Stomach (tissue), 9 donors: Measurements from ENCODE around the gene RNU7-1. TPM values are rescaled to one million over a fixed set of nuclear protein-coding genes. Genes with fewer than 3 reads are reported as not detected.

Experiments used
- DNase-seq, 2 donors: peaks; one replicate each; pipeline versions ENCODE4 v3.0.0 to v3.0.0-alpha.2; 2013 to 2019
- H3K27ac ChIP-seq, 5 donors: fragments of 200-600 bp in 4 of 5; sonication (generic) in 4 of 5; one replicate each; pipeline ENCODE4 v1.5.1; 2013 to 2019; ENCODE audit warnings: mild to moderate bottlenecking in 1 of 5, moderate library complexity in 1 of 5
- H3K27me3 ChIP-seq, 3 donors: fragments of 200-600 bp; sonication (generic); one replicate each; pipeline ENCODE4 v1.5.1; 2017 to 2019; ENCODE audit warnings: mixed run types in 1 of 3
- H3K36me3 ChIP-seq, 4 donors: fragments of 200-600 bp; sonication (generic); 1 replicate in 3 of 4; 2 replicates in 1 of 4; pipeline ENCODE4 v1.5.1; 2016 to 2019
- H3K4me1 ChIP-seq, 4 donors: fragments of 200-600 bp; sonication (generic); one replicate each; pipeline ENCODE4 v1.5.1; 2016 to 2019
- H3K4me3 ChIP-seq, 4 donors: fragments of 200-600 bp; sonication (generic) in 3 of 4; one replicate each; pipeline ENCODE4 v1.5.1; 2016 to 2019; ENCODE audit warnings: mild to moderate bottlenecking in 1 of 4
- H3K9me3 ChIP-seq, 4 donors: fragments of 200-600 bp; sonication (generic); one replicate each; pipeline ENCODE4 v1.5.1; 2016 to 2019
- CTCF ChIP-seq, 7 experiments: fragments of 450-650 bp in 4 of 7; fragments of 200-600 bp in 3 of 7; sonication (generic) in 3 of 7; IDR thresholded peaks; one replicate each; pipeline ENCODE4 v1.5.1; 2016 to 2019; ENCODE audit warnings: antibody characterized with exemption in 7 of 7, control low read depth in 2 of 7, mild to moderate bottlenecking in 1 of 7
- EP300 ChIP-seq: sonication (generic); formaldehyde crosslinking; IDR thresholded peaks from one replicate; pipeline ENCODE4 v1.6.1; 2017; ENCODE audit warnings: antibody characterized with exemption
- POLR2A ChIP-seq, 4 donors: fragments of 450-650 bp; IDR thresholded peaks; one replicate each; pipeline ENCODE4 v1.6.1; 2016; ENCODE audit warnings: antibody characterized with exemption in 4 of 4, control low read depth in 2 of 4, mild to moderate bottlenecking in 1 of 4, moderate library complexity in 1 of 4
- POLR2AphosphoS5 ChIP-seq, 3 donors: sonication (generic); formaldehyde crosslinking; IDR thresholded peaks; one replicate each; pipeline ENCODE4 v1.6.1; 2016; ENCODE audit warnings: antibody characterized with exemption in 3 of 3
- WGBS, 5 donors: extraction: QIAGEN DNeasy Blood & Tissue Kit in 3 of 5; methylation state at CpG; one replicate each; pipeline versions ENCODE4 v1.1.5 to v1.1.7; 2013 to 2018; 5-methylcytosine and 5-hydroxymethylcytosine counted together
- intact Hi-C: fragments of 100-400 bp; cut with DNase I; formaldehyde crosslinking; loops from one replicate; pipeline ENCODE4 v1.15.1; 2023; ENCODE audit warnings: low total_unique reads
- polyA plus RNA-seq, 3 donors: library from polyadenylated mRNA; stranded (reverse); fragments of 200-250 nt; gene quantifications; one replicate each; pipeline ENCODE4 v1.2.3, GENCODE V29; 2013
- total RNA-seq, 5 donors: library from RNA; depleted of rRNA; stranded (reverse); fragments of >200 nt; gene quantifications; one replicate each; pipeline versions ENCODE4 v1.1.0 to v1.2.3, GENCODE V29; 2014 to 2016
- donor health status: healthy with polysubstance abuse.
- donor health status: Bipolar disorder and iron deficiency.
- donor health status: healthy.

RNU7-1 gene
- total and polyA plus RNA-seq, 8 donors: not detected

- Histone ChIP-seq H3K4me3 (no peak overlapping the region), H3K27ac (peak overlapping the region in 3 of 5 donors; percentile 57 to 71 (median 70)), H3K4me1 (peaks cover 30 to 44% (median 40%) of the 10 kb centered on the region in 4 donors), H3K36me3 (peaks cover 75 to 97% (median 90%) of the 10 kb centered on the region in 4 donors), H3K27me3 (no peaks in the 10 kb centered on the region), H3K9me3 (no peaks in the 10 kb centered on the region)
- TF ChIP-seq CTCF (IDR thresholded peaks at IDR 0.05) (no peak), POLR2A (IDR thresholded peaks at IDR 0.05) (no peak), POLR2AphosphoS5 (IDR thresholded peaks at IDR 0.05) (no peak), EP300 (no peak)
- 71 to 78% (median 78%) methylated on average over 10 of the region's 10 CpGs for WGBS, 5 donors
- no peak for DNase-seq
- intact Hi-C loops: loop anchor here (5.0 kb wide), 1 partner anchor 35 kb away; no protein-coding TSS in a partner anchor
These were observed 34.0 kb downstream of the RNU7-1 start for GRCh38 chr12:6977653-6978052.

- no peak for DNase-seq
- Histone ChIP-seq H3K4me1 (peaks cover 30 to 44% (median 38%) of the 10 kb centered on the region in 4 donors), H3K27ac (peak overlapping the region in 4 of 5 donors; percentile 57 to 71 (median 66)), H3K4me3 (no peak overlapping the region), H3K9me3 (no peaks in the 10 kb centered on the region), H3K27me3 (no peaks in the 10 kb centered on the region), H3K36me3 (peaks cover 77 to 100% (median 95%) of the 10 kb centered on the region in 4 donors)
- 53 to 80% (median 62%) methylated on average over 6 of the region's 6 CpGs for WGBS, 5 donors
- no peak for TF ChIP-seq POLR2A (IDR thresholded peaks at IDR 0.05)
- TF ChIP-seq EP300: no peak
- no peak for TF ChIP-seq CTCF (IDR thresholded peaks at IDR 0.05)
- no peak for TF ChIP-seq POLR2AphosphoS5 (IDR thresholded peaks at IDR 0.05)
- intact Hi-C loops: loop anchor here (5.0 kb wide), 1 partner anchor 34 kb away; no protein-coding TSS in a partner anchor
These were observed 34.6 kb downstream of the RNU7-1 start for GRCh38 chr12:6978188-6978587.

DNA sequence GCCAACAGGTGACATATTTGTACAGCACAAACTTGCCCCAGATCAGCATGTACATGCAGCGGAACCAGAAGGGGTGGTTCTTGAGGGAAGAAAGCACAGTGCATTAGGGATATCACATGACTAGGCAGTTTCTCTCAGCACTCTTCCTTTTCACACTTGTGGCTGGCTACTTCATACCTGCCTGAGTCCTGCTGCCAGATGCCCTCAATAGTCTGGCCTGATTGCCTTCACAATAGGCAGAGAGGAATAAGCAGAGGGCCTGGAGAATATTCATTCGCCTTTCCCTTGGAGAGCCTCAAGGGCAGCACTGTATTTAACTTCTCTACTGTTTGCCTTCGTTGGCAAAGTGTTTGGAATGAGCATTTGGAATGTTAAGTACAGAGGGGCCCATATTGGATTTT lies 35.0 kb downstream of the RNU7-1 start:
- TF ChIP-seq POLR2AphosphoS5 (IDR thresholded peaks at IDR 0.05) (peak in 1 of 3 donors; percentile 25), POLR2A (IDR thresholded peaks at IDR 0.05) (no peak), EP300 (no peak), CTCF (IDR thresholded peaks at IDR 0.05) (peak in 1 of 7 experiments; percentile 22)
- H3K36me3 ChIP-seq: peaks cover 77 to 99% (median 97%) of the 10 kb centered on the region in 4 donors
- intact Hi-C loops: loop anchor here (5.0 kb wide), 1 partner anchor 34 kb away; no protein-coding TSS in a partner anchor
- peak overlapping the region; percentile 55 to 71 (median 61) for H3K27ac ChIP-seq
- no peaks in the 10 kb centered on the region for H3K27me3 ChIP-seq
- peaks cover 30 to 44% (median 38%) of the 10 kb centered on the region in 4 donors for H3K4me1 ChIP-seq
- no peak overlapping the region for H3K4me3 ChIP-seq
- peak in 1 of 2 donors; percentile 38 for DNase-seq
- H3K9me3 ChIP-seq: no peaks in the 10 kb centered on the region
- 33 to 63% (median 45%) methylated on average over 3 of the region's 3 CpGs for WGBS, 5 donors

DNA sequence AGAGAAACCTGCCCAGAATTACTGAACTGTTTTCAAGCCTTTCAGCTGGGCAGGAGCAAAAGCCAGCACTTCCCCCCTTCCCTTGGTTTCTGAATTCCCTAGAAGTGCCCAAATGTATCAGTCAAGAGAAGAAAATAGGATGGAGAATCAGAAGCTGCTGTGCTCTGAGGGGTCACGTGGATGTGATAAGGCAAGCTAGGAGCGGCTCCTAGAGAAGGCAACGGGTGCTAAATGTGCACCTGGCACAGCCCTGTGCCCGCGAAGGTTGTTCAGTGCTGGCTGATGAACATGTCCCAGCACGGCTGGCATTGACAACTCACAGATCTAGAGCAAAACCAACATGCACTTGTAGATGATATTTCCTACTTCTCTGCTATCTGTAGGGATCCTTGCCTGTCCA lies 35.4 kb downstream of the RNU7-1 start:
- WGBS, 5 donors: 25 to 60% (median 39%) methylated on average over 6 of the region's 6 CpGs
- Histone ChIP-seq H3K27ac (peak overlapping the region; percentile 55 to 71 (median 61)), H3K9me3 (no peaks in the 10 kb centered on the region), H3K4me1 (peaks cover 30 to 44% (median 38%) of the 10 kb centered on the region in 4 donors), H3K27me3 (no peaks in the 10 kb centered on the region), H3K4me3 (no peak overlapping the region), H3K36me3 (peaks cover 77 to 98% (median 97%) of the 10 kb centered on the region in 4 donors)
- intact Hi-C loops: loop anchor here (5.0 kb wide), 1 partner anchor 33 kb away; no protein-coding TSS in a partner anchor
- no peak for TF ChIP-seq POLR2A (IDR thresholded peaks at IDR 0.05)
- no peak for DNase-seq

- 60 to 84% (median 65%) methylated on average over 3 of the region's 3 CpGs for WGBS, 5 donors
- Histone ChIP-seq H3K27ac (peak overlapping the region; percentile 28 to 71 (median 61)), H3K9me3 (no peaks in the 10 kb centered on the region), H3K4me3 (no peak overlapping the region), H3K4me1 (peaks cover 30 to 44% (median 38%) of the 10 kb centered on the region in 4 donors), H3K27me3 (no peaks in the 10 kb centered on the region), H3K36me3 (peaks cover 73 to 98% (median 97%) of the 10 kb centered on the region in 4 donors)
- intact Hi-C loops: loop anchor here (5.0 kb wide), 1 partner anchor 33 kb away; no protein-coding TSS in a partner anchor
- TF ChIP-seq CTCF (IDR thresholded peaks at IDR 0.05): no peak
- no peak for DNase-seq
These were observed 35.8 kb downstream of the RNU7-1 start for GRCh38 chr12:6979453-6979852.
